ENCODE results near the gene CDON.
"Not testable (repeated sequence)": the region's sequence is repeated elsewhere in the genome, so short reads cannot be mapped to it uniquely, and the experiment has no call there.

CDON gene

DNA sequence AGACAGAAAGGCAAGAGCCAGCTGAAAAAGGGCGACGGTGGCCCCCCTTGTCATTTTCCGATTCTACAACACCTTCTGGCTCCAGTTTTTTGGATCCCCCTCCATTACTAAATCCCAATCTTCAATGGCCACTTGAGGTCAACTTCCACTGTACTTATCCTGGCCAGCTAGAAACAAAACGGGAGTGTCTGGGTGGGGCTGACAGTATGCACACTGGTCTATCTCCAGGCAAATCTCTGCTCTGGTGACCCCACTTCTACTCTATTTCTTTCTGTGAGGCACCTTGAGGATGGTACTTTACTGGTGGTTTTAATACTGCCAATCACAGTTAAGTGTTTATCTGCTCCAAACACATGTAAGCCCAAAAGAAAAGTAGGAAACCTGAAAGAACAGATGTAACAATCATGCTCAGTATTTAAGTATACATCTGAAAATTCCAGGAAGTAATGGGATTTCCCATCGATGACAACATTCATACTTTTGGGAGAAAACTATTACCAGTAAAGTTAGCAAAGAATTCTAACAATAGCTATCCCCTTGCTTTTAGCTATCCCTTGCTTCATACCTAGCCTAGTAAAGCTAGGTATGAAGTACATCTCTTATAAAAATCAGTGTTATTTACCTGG is 16.0 kb downstream of the CDON start:
- FAIRE-seq, result no peak

DNA sequence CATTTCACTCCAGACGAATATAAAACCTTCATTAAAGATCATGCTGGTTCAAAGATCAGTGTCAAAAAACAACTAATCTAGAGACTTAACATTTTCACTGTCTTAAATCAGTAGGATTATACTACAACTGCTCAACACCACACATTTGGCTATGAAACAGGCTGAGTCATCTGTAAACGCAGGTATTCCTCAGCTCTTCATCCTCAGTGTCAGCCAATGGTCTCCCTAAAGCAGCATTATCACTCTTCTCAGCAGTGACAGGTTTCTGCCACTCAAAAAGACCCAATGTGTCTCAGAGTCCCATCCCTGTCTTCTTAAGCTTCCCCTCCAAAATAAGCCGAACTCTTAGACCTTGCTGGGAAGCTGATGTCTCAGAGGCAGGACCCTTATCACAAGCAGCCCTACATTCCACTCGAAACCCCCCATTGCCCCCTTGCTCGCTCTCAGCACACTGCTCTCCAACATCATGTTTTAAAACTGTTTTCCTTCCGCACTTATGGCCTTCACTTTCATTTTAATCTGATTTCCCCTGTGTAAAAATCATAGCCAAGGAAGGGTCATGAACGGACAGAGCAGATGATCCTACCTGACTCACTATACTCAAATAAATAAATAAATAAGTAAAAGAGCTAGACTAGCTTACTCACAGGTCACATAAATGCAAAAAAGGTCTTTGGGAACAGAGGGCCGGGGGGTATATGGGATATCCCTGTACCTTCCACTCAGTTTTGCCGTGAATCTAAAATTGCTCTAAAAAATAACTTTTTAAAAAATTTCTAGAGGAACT is 23.0 kb downstream of the CDON start:
- FAIRE-seq, result no peak

DNA sequence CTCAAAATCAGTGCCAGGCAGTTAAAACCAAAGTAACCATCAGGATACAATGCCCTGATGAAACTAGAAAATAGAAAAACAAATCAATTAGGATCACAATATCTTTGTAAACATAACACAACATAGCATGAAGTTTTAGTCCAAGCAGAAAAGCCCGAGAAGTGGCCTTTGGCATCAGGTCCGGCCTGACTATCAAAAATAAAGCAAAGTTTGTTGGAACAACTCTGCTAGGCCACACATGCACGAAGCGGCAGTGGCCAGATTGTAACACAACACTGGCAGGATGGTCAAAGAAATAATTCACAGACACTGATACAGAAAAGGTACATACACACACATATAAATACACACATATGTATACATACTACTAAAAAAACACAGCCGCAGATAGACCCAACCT is 26.9 kb downstream of the CDON start:
- no peak for FAIRE-seq

DNA sequence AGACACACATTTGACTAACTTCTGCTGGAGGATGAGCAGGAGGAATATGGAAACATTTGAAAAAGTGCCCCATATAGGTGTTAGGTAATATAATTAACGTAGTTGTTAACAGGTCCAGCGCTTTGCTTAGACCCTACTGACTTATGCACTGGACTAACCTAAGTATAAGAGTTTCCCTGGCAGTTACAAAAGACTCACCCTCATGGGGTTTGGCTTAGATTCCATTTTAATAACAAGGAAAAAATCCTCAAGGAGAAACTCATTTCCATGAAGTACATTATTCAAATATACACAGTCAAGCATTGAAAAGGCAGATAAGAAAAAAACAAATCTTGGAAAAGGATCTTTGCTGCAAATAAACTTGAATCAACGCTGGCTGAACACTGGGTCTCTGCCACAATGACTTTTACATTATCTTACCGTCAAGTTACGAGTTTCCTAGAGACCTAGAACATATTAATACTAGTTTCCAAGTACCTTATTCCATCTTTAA is 27.7 kb downstream of the CDON start:
- no peak for FAIRE-seq

DNA sequence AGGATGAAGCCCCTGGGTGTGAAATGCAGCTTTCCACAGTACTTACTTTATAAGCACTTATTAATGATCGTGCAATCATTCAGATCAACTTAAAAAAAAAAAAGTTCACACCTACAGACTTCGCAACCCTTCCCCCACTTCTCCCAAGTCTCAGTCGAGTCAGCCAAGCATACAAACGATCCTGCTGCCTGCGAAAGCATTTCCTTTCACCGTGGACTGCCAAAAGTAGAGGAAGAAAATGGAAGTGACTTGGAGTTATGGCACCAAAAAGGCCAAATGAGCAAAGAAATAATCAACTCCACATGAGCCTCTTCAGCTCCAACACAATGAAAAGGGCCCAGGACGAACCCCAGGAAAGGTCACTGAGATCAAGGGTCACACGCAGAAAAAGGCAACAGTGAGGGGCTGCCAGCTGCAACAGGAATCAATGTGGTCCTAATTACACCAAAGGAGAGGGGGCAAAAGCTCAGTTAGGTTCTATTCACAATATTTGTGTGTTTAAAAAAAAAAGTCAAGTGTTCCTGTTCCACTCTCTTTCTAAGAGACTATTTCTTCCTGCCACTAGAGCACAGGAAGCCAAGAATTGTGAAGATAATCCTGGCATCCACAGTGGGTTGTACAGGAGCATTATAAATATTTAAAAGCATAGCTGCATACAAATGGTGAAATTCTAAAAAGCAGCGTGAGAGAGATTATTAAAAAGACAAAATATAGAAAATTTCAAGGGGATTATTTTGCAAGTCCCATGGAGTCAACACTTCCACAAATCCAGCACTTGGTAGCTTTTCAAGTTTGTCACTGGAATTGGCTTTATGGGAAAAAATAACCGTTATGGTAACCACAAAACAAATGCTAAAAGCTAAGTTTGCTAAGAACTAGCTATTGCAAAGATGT is 28.4 kb downstream of the CDON start:
- no peak for FAIRE-seq

DNA sequence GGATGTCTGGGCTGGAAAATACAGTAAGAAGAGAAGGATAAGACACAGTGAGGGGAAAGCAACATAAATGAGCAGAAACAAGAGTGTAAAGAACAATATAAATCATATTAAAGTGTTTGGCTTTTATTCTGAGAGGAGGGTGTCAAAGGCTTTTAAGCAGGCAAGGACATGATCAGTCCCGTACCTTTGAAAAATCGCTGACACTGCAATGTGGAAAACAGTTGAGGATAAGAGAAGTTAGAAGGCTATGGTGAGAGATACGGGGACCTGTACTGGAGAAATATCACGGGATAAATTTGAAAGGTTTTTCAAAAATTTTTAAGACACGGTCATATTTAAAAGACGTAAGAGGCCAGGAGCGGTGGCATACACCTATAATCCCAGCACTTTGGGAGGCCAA is 30.3 kb downstream of the CDON start:
- no peak for FAIRE-seq

DNA sequence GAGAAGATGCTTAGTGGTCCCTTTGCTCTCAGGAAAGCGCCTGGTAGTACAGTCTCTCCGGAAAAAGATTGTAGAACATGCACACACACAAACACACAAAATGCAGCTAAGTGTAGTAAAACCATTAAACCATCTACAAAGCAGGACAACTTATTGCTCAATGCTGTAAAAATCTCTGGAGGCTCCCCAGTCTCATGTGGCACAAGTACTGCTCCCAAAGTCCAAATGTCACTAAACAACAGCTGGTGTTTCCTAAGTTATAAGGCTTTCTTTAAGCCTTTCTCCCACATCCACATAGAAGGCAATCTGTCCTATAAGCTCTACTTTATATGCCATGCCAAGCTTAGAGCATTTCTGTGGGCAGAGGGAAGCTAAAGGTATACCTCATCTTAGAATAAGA is 32.9 kb downstream of the CDON start:
- no peak for FAIRE-seq

DNA sequence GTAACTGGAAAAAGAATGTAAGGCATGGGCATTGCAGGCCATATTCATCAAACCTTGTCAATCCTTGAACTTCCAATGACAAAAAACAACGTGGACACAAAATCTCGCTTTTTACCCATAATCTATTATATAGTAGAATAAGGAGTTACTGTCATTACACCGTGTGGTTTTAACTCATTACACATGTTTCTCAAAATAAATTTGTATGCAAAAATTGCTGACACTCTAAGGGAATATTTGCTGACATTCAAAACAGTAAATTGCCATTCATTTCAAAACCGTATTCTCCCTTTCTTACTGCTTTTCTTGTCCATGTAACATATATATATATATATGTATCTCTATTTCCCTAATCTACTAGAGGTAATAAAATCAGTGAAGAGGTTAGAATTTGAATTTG is 33.4 kb downstream of the CDON start:
- no peak for FAIRE-seq

DNA sequence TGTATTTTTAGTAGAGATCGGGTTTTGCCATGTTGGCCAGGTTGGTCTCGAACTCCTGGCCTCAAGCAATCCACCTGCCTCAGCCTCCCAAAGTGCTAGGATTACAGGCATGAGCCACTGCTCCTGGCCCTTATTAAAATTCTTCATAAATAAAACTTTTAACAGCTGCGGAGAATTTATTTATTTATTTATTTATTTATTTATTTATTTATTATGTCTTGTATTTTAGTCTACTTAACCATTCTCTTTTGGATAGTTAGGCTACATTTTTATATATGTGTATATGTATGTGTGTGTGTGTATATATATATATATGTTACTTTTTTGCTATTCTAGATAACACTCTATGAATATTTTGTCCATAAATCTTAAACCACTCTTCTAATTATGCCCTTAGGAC is 34.1 kb downstream of the CDON start:
- FAIRE-seq, result not testable (repeated sequence)

DNA sequence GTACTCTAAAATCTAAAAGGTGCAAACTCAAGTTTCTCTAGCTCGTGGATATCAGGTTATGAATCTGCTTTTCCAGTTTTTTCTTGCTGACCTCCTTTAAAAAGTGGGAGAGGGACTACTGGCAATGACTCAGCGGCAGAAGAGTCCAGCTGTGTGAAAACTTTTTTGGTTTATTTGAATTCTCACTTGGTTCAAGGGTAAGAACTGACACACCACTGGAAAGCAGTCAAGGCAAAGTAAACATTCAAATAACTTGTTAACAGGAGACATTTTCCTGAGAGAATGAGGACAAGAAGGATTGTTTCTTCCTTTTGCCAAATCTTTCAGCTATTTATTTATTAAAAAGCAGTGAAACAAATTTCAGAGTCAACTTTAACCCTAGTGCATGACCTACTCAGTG is 36.1 kb downstream of the CDON start:
- FAIRE-seq, result no peak

DNA sequence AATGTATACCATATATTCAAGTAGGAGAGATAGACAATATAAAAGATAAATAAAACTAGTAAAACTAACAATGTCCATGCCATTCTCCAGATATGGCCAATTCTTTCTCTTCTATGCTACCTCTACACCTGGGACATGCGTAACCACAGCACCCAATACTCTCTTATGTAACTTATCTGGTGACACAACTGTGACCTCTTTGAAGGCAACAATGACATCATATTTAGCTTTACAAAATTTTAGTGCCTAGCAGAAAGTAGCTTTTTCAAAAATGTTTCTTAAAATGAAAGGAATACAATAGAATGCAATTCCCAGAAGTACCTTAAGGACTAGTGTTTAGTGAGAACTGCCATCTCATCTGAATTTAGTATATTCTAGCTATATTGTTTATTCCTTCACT is 36.8 kb downstream of the CDON start:
- no peak for FAIRE-seq

DNA sequence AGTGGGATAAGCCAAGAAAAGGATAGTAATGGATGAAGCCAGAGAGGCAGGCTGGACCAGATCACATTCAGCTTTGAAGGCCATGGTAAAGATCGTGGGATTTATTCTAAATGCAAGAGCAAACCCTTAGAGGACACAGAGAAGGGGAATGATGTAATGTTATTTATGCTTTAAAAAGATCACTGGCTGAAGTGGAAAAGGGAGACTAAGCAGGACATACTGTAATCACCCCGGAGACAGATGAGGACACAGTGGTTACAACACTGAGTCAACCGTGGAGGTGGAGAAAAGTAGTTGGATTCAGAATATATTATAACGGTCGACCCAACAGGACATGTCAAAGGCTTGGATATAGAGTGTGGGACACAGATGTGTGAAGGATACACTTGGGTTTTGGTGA is 38.5 kb downstream of the CDON start:
- FAIRE-seq, result no peak

DNA sequence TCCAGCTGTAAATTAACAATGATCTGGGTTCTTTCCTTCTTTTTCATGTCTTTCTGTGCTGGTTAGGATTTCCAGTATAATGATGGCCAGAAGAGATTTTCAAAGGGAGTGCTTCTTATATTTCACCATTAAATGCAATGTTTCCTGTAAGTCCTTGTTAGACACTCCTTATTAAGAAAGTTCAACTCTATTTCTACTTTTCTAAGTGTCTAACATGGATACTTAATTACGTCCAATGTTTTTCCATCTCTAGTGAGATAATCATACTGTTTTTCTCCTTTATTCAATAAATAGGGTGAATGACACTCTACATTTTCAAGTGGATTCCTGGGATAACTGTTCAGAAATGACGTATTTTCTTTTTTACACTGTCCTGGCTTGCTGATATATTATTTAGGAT is 49.8 kb downstream of the CDON start:
- FAIRE-seq, result no peak

DNA sequence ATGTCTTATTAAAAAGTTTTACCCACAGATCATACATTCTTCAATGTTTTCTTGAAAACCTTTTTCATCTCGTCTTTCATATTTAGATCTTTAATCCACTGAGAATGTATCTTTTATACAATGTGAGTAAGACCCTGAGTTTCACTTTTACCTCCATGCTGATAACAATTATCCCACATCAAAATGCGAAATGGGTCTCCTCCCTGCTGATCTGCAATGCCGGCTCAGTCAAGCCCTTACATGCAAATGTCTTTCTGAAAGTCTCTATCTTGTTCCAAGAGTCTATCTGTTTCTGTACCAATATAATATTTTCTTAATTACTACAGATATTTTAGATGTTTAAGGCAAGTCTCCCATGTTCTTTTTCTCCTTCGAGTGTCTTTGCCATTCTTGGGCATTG is 50.9 kb downstream of the CDON start:
- FAIRE-seq, result no peak

DNA sequence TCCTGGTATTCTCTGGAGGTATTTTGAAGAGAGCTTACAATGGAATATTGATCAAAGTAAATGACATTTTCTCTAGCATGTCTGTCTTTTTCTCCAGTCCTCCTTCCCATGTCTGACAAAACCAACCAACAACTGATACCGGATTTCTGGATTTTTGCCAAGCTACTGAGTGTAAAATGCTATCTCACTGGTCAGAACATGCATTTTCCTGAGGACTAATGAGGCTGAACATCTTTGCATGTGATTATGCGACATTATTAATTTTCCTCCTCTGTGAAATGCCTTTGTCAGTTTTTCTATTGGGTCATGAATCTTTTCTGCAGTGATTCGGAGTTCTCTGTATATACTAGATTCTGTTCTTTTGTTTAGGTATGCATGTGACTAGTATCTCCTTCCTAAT is 51.4 kb downstream of the CDON start:
- no peak for FAIRE-seq

DNA sequence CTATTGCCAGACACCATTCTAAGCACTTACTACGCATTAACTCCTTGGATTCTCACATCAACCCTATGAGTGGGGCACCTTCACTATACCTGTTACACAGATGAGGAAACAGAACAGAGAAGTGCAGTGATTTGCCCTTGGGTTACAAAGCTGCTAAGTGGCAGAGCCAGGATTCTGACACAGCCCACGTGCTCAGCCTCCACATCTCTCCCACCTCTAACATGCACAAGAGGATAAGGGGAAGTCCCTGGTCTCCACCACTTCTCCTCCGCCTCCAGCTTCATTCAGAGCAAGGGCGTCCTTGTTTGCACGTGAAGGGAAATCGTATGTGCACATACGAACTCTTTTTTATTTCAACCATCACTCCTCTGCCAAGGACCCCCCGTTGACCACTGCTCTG is 53.7 kb downstream of the CDON start:
- no peak for FAIRE-seq

DNA sequence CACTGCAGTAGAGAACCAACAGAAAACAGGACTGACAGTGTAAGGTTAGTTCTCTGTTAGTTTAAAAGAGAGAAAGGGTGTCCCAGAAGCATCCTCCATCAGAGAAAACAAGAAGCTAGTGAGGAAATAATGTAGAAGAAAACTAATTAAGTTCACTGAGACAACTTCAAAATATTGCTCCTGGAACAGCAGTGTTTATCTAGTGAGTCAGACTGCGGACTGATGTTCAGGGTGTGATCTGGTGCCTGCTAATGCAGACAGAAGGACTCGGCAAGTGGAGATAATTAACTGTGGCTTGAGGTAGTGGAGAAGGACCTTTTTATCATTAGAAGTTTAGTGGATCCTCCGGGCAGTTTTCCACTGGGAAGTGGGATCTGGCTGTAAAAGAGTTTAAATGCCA is 55.4 kb downstream of the CDON start:
- no peak for FAIRE-seq

DNA sequence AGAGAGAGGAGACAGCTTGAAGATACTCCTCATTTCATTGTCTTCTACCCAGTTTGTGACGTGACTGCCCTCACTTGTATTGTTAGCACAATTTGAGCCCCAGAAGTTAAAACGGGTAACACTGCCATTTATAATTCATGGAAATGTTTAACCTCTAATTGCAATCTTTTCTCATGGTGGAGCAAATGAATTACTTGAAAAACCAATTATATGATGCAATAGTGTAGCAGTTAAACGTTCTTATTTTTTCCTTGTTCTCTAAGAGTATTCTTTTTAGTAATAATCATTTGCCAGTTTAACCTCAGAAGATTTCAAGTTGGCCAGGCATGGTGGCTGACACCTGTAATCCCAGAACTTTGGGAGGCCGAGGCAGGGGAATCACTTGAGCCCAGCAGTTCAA is 56.6 kb downstream of the CDON start:
- FAIRE-seq, result no peak

DNA sequence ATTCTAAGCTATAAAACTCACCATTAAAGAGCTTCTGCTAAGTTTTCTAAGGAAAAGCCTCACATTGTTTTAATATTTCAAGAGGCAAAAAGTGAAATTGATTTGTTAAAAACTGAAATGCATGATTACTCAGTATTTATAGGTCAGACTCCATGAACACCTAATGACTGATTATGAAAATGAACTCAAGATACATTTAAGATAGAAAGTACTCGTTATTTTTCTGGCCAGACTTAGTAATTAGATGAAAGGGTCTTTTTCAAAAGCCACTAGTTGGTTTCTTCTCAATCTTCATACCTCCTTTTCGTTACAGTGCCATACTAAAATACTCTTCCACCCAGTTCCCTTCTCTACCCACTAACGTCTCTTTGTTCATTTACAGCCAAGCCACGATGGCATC is 60.5 kb downstream of the CDON start:
- no peak for FAIRE-seq

DNA sequence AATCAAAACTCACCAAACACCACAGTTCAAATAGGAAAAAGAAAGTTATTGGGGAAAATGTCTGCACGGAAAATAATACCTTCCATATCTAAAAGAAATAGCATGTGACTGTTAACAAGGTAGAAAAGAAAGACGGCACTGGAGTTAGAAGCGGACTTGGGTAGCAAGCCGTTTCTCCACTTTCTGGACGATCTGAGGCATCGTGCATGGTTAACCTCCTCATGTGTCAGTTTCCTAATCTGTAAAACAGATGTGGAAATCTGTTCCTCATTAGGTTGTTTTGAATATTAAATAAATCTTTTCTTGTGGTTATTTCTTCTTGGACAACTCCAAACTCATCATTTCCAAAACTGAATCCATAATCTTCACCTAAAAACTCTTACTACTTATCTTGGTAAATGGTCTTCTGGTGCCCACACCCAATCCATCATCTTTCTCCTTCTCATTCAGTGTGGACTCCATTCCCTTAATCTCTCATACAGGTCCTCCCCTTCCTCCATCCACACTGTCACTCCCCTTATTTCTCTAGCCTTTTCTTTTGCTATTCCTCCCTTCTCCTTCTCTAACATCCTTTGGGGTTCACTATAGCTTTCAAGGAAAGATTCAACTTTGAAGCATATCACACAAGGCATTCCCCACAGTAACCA is 63.3 kb downstream of the CDON start:
- no peak for FAIRE-seq

DNA sequence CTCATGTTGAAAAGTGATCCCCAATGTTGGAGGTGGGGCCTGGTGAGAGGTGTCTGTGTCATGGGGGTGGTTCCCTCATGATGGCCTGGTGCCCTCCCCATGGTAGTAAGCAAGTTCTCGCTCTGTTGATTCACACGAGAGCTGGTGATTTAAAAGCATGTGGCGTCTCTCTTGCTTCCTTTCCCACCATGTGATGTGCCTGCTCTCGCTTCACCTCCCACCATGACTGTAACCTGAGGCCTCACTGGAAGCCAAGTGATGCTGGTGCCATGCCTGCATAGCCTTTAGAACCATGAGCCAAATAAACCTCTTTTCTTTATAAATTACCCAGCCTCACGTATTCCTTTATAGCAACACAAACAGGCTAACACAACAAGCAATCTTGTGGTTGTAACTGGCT is 64.4 kb downstream of the CDON start:
- no peak for FAIRE-seq

DNA sequence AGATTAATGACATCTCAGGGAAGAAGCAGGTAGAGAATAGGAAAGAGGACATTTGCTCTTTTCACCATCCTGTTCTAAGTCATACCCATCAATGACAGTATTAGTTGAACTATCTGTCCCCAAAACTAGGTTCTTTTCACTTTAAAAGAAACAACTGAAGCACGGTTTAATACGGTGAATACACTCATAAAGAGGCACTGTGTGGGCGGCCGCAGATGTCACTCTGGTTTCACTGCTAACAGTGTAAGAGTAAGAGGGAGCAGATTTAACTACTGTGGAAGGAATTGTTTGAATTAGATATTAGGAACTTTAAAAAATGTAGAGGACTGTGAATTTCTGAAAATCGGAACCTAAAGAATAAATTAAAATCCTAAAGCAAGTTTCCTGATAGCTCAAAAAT is 67.4 kb downstream of the CDON start:
- no peak for FAIRE-seq

DNA sequence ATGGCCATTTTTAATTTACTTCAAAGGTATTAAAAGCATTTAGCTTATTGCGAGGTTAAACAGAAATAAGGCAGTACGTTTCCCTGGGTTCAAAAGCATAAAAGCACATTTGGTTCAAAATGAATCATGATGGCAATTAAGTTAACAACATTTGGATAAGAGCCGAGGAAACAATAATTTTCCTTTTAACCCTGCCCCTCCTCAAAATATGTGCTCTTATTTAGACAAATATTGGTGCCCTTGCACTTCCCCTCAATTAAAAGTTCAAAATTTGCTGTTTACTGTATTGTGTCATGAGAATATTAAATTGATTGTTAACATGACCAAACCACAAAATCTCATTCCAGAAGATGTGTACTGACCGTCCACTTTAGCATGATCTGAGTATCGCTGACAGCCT is 68.2 kb downstream of the CDON start:
- FAIRE-seq, result no peak

All from TTC549 (cell line).